Renal pelvis (tissue), 4 donors: ENCODE results near the gene UBE2V1. TPM values are rescaled to one million over a fixed set of nuclear protein-coding genes. Genes with fewer than 3 reads are reported as not detected.
"Not testable (repeated sequence)": the region's sequence is repeated elsewhere in the genome, so short reads cannot be mapped to it uniquely, and the experiment has no call there.

Experiments used
- DNase-seq: peaks from one replicate; pipeline ENCODE4 v3.0.0-alpha.2; 2013
- polyA plus RNA-seq, 3 donors: library from polyadenylated mRNA; unstranded; fragments of 120-200 nt; gene quantifications; one replicate each; pipeline ENCODE4 v1.2.1, GENCODE V29; 2013; ENCODE audit not compliant: insufficient read length in 3 of 3

The UBE2V1 gene
- polyA plus RNA-seq, 3 donors = 145 to 165 (median 150) TPM

DNA sequence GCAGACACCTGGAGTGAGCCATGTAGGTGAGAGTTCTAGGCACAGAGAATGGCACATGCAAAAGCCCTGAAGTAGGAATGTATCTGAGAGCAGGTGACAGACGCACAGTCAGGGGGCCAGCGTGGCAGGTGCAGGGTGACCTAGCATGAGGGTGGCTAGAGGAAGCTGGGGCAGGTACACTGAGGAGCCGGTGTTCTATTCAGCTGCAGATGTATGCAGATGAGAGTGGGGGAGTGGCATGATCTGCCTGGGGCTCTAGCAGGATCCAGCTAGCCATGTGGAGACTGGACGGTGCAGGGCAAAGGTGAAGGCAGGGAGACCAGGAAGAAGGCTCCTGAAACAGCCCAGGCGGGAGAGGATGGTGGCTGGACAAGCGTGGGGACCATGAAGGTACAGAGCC is 29.9 kb upstream of the UBE2V1 start:
- DNase-seq = no peak

DNA sequence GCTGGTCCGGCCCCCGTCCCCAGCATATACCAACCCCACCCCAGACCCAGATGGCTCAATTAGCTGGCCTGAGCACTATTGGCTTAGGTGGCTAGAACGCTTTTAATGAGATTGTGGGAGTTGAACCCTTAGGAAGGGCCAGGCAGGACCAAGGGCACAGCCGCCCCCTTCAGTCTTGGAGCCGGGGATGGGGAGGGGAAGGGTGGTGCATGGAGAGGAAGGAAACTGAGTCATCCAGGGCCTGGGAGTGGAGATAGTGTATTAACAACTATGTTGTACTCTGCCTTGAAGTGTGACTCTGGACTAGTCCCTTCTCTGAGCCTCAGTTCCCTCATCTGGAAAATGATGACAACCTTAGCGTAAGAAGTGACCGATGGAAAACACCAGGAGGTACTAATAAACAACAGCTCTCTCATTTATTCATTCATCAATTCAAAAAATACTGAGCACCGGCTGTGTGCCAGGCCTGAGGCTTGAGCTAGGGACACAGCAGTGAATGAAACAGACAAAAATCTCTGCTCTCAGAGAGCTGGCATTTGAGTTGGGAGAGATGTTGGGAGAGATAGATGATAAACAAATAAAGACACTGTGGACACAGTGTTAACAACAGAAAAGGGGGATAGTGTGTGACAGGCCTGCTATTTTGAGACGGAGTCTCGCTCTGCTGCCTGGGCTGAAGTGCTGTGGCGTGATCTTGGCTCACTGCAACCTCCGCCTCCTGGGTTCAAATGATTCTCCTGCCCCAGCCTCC is 29.0 kb upstream of the UBE2V1 start:
- no peak for DNase-seq

DNA sequence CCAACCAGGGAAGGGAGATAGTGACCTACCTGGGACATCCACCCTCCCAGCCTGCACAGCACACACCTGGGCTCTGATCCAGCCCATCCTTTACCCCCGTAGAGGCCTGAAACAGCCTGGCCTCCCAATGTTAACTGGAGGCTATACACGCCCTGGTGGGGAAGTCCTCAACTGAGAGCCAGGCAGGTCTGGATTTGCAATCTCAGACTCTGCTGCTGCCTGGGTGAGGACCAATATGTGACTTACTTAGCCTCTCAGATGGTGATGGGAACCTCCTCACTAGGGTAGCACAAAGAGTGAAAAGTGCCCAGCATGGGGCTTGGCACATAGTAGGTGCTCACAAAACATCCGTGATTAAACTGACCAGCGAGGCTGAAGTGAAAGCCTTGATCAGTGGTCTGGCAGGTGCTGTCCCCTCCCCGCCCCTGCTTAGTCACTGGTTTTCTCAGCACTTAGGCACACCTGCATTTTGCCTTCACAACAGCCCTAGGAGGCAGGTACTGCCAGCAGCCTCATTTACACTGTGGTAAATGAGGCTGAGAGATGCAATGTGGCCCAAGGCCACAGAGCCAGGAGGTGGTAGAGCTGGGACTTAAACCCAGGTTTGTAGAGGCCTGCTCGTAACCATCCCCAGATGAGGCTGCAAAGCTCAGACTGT is 28.2 kb upstream of the UBE2V1 start:
- no peak for DNase-seq

DNA sequence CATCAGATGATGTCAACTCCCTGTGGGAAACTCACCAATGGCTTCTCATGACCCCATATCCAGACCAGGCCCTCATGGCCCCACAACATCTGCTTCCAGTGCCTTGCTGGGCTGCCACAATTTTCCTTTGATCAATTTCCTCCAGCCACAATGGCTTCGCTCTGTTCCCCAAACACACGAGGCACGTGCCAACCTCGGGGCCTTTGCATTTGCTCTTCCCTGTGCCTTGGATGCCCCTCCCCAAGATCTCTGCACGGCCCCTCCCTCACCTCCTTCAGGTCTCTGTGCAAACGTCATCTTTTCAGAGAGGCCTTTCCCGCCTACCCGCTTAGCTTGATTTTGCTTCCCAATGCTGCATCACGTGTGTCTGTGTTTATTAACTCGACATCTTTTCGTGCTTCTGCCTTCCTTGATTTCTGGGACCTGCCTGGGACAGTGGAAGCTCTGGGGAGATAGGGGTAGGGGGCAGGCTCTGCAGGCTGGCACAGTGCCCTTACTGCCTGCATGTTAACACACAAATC is 27.4 kb upstream of the UBE2V1 start:
- DNase-seq = no peak

DNA sequence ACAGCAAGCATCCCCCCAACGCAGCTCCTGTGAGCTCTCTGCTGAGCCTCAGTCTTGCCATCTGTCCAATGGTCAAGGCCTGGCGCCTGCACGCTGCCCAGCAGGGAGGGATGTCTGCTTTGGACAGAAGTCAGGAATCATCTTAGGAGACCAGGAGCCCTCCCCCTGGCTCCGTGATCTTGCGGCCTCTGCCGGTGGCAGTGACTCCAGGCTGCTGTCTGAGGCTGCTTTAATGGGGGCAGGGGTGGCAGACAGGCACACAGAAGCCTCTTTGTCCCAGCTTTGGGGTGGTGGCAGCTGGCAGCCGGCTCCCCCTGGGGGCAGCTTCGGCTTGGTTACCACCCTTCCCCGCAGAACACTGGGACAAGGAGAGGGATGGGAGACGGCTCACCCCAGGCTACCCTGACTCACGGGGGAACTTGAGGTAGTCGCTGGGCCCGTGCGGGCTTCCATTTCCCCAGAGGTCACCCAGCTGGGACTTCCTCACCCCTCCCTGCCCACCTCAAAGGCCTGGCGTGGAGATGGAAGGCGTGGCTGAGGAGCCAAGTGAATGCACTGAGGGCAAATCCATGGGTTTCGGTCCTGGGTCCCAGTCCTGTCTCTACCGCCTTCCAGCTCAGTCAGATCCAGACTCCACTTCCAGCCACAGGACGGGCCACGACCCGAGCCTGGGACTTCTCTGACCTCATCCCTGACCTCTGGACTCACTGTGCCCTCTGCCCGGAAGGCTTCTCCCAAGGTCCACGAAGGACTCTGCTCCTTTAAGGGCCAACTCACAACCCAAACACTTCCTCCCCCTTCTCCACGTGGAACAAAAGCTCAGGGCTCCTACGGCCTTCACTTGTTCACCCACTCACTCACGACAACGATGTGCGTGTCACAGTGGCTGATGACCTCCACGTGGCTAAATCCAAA is 25.8 kb upstream of the UBE2V1 start:
- DNase-seq = no peak

DNA sequence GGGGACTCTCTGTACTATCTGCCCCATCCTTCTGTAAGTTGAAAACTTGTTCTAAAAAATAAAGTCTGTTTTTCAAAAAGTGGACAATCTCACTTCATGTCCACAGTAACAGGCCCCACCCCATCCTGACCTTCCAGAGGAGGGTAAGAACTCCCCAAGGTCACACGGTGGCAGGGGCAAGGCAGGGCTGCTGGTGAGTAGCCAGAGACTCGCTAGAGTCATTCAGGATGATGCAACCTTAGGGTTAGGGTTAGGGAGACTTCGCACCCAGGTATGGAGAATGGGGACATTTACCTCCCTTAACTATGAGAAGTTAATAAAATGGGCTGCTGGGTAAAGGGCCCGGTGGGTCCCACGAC is 25.1 kb upstream of the UBE2V1 start:
- DNase-seq = no peak

DNA sequence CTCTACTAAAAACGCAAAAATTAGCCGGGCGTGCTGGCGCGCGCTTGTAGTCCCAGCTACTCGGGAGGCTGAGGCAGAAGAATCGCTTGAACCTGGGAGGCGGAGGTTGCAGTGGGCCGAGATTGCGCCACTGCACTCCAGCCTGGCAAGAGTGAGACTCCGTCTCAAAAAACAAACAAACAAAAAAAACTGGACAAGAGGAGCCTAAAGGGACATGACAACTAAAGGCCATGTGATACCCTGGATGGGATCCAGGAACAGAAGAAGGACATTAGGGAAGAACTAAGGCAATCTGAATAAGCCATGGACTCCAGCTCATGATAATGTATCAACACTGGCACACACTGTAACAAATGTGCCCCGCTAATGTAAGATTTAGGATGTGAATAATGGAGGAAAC is 24.8 kb upstream of the UBE2V1 start:
- not testable (repeated sequence) for DNase-seq

DNA sequence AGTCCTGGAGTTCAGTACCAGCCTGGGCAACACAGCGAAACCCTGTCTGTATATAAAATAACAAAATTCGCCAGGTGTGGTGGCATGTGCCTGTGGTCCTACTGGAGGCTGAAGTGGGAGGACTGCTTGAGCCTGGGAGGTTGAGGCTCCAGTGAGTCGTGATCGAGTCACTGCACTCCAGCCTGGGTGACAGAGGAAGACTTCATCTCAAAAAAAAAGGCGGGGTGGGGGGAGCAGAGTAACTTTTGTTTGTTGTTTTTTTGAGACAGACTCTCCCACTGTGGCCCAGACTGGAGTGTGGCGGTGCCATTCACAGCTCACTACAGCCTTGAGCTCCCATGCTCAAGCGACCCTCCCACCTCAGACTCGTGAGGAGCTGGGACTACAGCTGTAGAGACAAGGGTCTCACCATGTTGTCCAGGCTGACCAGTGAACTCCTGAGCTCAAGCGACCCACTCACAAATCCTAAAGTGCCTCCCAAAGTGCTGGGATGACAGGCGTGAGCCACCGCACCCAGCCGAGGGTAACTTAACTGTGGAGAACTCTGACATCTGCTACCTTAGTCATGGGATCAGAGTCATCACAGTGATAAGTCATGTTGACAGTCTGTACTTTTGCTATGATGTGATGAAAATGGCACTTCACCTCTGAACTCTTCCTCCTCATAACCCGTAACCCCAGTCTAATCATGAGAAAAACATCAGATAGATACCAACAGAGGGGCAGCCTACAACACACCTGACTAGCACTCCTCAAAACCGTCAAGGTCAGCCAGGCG is 24.1 kb upstream of the UBE2V1 start:
- no peak for DNase-seq

DNA sequence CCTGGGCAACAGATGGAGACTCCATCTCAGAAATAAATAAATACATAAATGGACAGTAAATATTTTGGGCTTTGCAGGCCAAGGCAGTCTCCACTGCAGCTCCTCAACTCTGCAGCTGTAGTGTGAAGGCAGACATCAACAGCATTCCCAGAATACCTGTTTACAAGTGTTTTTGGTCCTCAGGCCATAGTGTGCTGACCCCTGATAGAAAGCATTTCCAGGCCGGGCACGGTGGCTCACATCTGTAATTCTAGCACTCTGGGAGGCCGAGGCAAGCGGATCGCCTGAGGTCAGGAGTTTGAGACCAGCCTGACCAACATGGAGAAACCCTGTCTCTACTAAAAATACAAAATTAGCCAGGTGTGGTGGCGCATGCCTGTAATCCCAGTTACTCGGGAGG is 22.2 kb upstream of the UBE2V1 start:
- not testable (repeated sequence) for DNase-seq

DNA sequence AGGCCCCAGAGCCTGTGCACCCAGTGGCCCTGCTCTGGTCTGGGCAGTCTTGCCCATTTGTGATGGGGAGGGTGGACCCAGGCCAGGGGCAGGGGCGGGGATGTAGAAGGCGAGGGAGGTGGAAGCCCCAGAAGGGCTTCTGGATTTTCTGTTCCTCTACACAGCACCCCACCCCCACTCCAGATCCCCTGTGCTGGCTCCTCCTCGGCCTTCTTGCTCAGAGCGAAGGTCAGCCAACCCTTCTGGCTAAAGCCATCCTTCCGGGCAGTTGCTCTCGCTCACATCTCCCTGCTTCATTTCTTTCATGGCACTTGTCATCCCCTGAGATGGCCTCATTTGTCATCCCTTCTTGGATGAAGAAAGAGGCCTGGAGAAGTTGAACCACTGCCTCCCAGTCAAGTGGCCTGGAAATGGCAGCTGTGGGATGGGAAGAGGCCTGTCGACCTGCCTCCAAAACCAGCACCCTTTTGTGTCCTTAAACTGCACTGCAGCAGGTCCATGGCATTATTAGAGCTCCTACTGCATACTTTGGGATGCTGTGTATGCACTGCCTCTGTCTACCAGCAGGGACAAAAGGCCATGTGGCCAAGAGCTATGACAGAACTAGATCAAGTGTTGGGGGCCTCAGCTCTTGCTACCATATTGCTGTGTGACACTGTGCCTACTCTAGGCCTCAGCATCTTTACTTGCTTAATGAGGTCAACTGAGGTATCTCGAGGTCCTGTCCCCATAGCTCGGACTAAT is 20.7 kb upstream of the UBE2V1 start:
- DNase-seq = no peak

DNA sequence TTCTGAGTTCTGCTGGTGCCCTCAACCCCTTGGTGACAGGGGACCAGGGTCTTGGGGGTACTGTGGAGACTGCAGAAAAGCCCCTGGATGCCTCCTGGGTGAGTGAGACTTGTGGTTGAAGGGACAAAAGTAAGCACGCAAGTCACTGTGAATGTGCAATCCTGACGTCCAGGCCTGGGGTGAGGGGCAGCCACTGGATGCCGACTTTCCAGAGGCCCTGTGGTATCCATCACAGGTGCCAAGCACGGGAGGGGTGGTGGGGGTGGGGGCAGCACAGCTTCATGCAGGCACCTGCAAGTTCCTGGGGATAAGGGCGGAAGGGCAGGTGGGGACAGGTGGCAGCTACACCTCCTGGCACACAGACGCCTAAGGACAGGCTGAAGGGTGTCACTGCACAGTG is 20.1 kb upstream of the UBE2V1 start:
- DNase-seq = no peak

DNA sequence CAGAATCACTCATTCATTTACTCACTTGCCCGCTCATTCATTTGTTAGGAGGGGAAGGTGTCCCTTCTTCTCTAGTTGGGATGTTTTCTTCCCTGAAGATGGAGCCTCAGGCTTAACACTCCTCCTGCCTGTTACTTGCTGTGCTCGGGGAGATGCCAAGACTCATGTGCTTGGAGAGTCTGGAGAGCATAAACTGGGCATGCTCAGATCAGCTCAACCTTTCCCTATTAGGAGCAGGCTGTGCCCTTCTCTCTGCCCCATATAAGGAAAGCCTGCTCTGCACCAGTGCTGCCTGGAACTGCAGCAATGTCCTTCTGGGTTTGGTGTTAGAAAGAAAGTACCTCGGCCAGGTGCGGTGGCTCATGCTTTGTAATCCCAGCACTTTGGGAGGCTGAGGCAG is 18.0 kb upstream of the UBE2V1 start:
- no peak for DNase-seq

DNA sequence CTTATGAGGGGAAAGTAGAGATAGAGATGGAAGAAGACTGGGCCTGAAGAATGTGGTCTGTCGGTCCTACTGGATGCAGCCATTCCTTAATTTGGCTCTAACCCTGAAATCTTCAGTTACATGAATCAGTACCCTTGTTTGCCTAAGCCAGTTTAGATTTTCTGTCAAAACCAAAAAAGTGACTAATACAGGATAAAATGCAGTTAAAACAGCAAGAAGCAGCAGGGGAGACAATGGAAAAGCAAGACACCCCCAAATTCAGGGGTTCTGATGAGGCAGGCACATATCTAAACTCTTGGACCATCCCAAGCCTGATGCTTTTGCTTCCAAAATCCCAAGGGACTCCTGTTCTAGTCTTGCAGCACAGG is 17.4 kb upstream of the UBE2V1 start:
- DNase-seq = no peak

DNA sequence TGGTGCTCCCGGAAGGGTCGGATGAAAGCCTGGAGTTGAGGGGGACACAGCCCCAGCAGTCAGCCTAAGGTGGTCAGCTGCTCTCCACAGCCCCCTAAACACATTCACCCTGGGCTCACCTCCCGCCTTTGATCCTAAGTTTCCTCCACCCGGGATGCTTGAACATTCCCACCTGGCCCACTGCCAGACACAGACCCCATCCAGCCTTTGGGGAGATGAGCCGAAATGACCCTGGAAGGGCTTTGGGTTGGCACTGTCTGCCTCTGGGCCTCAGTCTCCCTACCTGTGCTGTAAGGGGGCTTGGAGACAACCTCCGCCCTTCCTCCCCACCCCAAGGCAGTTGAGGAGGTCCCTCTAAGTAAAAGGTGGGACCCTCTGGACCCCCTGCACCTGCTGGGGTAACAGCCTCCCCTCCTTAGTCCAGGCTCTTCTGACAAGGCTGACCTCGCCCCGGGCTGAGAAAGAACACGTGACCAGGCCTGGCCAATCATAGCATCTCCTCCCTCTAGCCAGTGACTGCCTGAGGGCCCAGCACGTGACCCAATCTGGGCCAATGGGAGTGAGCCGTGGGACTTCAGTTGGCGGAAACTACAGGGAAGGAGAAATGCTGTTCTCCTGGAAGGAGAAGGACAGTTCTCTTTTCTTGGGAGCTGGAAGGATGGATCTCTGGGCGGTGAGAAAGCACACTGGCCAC is 16.9 kb upstream of the UBE2V1 start:
- no peak for DNase-seq

DNA sequence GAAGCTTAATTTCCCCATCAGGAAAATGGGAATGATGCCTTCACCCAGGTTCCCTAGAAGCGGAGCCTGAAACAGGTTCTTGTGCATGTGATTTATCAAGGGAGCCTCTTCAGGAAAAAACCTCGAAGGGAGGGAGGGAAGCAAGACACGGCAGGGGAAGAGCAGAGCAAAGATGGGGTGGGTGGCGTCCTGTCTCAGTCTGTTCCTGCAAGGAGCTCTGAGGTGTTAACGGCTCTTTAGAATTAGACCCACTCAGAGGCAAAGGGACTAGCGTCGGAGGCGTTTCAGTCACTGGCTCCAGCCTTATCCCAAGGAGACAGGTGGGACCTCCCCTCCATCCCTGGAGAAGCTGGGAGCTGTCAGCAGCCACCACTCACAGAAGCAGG is 15.6 kb upstream of the UBE2V1 start:
- DNase-seq = no peak

DNA sequence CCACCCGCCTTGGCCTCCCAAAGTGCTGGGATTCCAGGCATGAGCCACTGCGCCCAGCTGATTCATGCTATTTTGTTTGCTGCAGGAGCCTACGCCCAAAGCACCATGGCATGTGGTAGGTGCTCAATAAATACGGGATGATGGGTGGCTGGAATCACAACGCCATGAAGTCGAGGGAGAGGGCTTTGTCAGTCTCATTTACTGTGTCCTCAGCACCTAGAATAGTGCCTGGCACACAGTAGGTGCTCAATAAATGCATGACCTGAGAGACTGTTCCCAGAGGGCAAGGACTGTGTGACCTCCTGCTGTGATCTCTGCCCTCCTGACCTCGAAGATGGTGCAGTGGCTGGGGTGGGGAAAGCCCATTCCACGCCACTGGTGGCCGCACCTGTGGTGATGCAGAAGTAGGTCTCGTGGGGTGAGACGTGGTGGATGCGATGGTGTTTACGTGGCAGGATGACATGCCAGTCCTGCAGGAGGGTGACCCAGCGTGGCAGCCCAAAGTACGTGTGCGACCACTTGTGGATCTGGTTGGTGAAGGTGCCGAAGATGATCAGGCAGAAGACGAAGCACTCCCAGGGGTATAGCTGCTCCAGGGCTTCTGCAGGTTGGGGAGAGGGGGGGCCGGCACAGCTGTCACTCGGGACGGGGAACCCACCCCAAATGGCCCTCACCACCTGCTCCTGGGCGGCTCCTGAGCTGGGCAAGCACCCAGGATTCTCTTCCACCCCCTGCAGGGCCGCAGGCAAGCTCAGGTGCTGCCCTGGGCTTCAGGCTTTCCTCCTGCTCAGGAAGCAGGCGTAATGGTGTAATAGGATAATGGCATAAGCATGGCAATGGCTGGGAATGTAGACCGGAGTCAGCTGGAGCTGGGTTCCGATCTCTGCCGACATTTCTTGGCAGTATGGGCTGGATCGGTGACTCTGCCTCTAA is 14.9 kb upstream of the UBE2V1 start:
- DNase-seq = no peak

DNA sequence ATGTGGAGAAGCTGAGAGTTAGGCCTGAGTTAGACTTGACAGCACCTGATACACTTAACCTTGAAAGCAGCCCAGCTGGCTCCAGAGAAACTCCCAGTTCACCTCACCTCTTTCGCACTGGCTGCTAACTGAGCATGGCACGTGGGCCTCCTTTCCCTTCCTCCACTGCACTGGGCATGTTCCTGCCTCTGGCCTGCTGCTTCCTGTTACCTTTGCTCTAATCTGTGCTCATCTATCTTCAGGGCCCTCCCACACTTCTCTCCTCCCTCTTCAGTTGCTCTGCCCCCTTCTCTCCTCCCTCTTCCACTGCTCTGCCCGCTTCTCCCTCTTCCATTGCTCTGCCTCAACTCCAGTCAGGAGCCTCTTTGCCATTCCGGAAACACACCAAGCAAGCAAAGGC is 13.7 kb upstream of the UBE2V1 start:
- no peak for DNase-seq

DNA sequence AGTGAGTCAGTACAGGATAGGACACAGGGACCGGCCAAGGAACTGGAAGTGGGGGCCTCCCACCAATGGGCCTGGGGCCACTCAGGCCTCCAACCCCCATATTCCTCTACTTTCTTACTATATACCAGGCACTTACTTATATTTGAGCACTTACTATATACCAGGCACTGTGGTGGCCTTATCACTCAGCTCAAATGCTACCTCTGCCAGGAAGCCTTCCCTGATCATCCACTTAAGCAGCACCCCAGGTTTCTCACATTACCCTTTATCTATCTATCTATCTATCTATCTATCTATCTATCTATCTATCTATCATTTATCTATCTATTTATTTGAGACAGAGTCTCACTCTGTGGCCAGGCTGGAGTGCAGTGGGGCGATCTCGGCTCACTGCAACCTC is 12.3 kb upstream of the UBE2V1 start:
- no peak for DNase-seq

DNA sequence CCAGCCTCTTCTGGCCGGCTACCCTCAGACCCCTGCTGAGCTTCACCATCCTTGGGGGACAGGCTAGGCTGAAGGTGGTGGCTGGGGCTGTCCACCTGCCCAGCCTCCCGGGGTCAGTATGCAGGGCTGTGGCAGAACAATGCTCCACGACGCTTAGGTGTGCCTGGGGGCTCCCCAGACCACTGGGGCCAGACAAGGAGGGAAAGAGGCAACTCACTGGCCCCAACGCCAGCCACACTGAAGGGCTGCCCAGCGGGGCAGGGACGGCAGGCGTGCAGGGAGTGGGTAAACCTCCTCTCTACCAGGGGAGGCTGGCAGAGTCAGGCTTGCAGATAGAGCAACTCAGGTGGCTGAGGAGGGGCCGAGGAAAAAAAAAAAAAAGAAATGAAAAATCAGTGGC is 11.5 kb upstream of the UBE2V1 start:
- no peak for DNase-seq
